G401 (cell line): ENCODE results near the gene MTG1. TPM values are rescaled to one million over a fixed set of nuclear protein-coding genes. Genes with fewer than 3 reads are reported as not detected.
"Not testable (repeated sequence)": the region's sequence is repeated elsewhere in the genome, so short reads cannot be mapped to it uniquely, and the experiment has no call there.

ENCODE experiments used
- DNase-seq: peaks from one replicate; pipeline ENCODE4 v3.0.0-alpha.2; 2015; ENCODE audit warnings: low spot score
- in situ Hi-C: cut with HindIII; loops from 2 replicates; pipeline ENCODE4 v1.10.0; 2016; ENCODE audit warnings: low sequenced_read_pairs, mixed read lengths
- total RNA-seq: library from RNA; depleted of rRNA; stranded (reverse); fragments of >200 nt; shearing (Covaris generic); gene quantifications from 2 replicates; pipeline ENCODE4 v1.2.3, GENCODE V29; 2014

Gene MTG1
- total RNA-seq, 1 experiment from 2014 or later = 66.8 TPM

DNA sequence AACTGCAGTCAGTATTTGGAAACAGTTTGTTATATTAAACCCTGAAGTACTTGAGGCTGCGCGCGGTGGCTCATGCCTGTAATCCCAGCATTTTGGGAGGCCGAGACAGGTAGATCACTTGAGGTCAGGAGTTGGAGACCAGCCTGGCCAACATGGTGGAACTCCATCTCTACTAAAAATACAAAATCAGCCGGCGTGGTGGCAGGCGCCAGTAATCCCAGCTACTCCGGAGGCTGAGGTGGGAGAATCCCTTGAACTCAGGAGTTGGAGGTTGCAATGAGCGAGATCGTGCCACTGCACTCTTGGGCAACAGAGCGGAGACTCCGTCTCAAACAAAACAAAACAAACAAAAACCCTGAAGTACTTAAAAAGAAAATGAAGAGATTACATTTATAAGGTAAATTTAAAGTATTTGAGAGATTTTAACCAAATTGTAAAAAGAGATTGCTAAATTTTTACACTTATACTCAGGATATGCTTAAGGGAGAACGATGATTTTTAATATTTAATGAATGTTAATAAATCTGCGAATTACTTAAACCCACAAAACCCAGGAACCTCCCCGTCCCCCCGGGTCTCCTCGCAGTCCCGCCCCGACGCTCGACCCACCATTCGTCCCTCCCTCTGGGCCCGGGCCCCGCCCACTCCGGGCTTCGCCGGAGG, 425 bp upstream of the MTG1 start:
- in situ Hi-C loops = no loop called here
- no peak for DNase-seq

- in situ Hi-C loops = no loop called here
- DNase-seq = no peak
Measured at GRCh38 chr10:133394801-133395221, 854 bp downstream of the MTG1 start.

DNA sequence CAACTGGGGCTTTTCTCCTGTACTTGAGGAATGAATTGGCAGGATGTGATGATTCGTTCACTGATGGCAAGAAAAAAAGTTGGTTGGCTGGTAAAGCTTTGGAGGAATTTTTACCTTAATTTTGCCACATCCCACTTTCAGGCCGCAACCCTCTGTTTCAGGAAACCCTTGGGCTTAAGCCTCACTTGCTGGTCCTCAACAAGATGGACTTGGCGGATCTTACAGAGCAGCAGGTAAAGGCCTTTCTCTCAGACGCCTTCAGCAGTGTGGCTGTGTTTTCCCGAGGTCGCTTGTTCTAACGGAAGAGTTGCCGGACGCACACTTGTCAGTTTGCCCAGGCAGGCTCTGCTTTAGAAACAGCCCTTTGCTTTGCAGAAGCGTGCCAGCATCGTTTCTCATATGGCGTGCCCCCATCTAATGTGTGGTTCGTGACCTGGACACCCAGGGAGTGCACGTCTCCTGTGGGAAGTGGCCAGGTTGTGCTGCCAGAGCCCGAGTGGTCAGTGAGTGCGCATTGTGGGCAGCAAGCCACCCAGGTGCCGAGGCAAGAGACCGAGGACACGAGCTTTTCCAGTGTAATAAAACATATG, 2.2 kb downstream of the MTG1 start:
- in situ Hi-C loops = no loop called here
- no peak for DNase-seq

GRCh38 chr10:133397938-133398337, 4.0 kb downstream of the MTG1 start:
- in situ Hi-C loops = no loop called here
- DNase-seq = no peak

DNA sequence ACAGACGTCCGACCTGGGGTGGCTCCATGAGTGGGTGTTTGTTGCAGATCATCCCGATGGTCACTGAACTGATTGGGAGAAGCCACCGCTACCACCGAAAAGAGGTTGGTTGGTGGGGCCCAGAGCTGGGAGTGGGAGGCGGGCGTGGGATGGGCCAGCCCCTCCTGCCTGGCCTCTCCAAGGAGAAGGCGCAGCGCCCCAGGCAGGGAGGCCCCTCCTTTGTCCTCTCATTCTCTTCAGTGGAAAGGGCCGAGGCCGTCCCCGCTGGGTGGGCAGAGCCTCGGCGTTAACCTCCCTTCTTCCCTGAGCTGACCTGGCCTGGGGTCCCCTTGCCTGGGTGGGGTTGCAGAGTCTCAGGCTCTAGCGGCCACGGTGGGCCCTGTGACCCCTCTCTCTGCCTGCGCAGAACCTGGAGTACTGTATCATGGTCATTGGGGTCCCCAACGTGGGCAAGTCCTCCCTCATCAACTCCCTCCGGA, 5.2 kb downstream of the MTG1 start:
- in situ Hi-C loops = no loop called here
- DNase-seq = no peak

DNA sequence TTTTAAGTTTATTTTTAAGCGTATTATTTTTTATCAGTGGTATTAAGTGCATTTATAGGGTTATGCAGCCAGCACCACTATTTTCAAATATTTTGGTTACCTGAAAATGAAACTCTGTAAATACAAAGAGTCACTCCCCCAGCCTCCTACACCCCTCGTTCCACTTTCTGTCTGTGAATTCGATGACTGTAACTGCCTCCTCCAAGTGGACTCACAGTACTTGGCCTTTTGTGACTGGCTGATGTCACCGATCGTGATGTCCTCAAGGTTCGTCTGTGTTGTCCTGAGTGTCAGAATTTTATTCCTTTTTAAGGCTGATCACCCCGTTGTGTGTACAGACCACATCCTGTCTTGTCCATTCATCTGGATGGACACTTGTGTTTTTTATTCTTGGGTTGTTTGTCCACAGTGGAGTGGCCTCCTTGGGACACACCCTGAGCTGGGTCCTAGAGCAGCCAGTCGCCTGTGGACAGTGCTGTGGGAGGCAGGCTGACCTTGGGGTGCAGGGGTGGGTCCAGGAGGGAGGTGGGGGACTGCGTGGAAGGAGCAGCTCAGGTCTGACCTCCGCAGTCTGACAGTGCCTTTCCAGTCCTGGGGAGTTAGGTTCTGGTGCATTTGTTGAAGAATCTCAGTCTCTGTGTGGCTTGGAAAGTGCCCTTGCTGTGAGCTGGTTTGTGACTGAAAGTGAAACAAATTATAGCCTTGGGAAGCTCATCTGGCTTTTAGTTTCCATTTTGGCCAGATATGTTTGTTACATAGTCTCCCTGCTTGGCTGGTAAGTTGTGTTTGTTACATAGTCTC, 6.9 kb downstream of the MTG1 start:
- in situ Hi-C loops = no loop called here
- no peak for DNase-seq

DNA sequence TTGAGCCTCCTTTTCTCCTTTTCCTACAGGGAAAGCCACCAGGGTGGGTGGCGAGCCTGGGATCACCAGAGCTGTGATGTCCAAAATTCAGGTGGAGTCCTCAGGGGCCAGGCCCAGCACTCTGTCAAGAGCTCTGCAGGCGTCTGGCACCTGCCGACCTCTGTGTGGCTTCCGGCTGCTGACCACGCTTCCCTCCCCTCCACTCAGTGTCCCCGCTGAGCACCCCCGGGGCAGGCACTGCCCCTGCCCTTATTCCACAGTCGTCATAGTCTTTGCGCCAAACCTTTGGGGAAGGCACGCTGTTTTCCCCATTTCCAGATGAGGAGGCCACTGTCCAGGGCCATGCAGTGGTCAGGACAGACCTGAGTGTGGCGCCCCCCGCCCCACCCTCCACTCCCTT, 7.5 kb downstream of the MTG1 start:
- in situ Hi-C loops = no loop called here
- DNase-seq = no peak

- DNase-seq = no peak
Measured at GRCh38 chr10:133401981-133402725, 8.2 kb downstream of the MTG1 start.

DNA sequence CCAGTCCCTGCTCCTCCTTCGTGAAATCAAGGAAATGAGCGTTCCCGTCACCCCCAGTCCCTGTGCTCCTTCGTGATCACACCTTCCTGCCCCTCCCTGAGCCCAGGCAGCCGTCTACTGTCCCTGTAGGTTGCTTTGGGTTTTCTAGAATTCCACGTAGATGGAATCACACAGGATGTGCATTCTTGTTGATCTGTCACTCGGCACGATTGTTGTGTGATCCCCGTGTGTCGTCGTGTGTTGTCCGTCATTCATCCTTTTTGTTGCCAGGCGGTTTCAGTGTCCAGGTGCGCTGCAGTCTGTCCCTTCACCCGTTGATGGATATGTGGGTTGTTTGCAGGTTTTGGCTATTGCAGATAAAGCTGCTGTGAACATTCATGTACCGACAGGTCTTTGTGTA, 9.4 kb downstream of the MTG1 start:
- in situ Hi-C loops = no loop called here
- no peak for DNase-seq

More at GRCh38 chr10:133401981-133402725, 8.2 kb downstream of the MTG1 start:
- in situ Hi-C loops = no loop called here

DNA sequence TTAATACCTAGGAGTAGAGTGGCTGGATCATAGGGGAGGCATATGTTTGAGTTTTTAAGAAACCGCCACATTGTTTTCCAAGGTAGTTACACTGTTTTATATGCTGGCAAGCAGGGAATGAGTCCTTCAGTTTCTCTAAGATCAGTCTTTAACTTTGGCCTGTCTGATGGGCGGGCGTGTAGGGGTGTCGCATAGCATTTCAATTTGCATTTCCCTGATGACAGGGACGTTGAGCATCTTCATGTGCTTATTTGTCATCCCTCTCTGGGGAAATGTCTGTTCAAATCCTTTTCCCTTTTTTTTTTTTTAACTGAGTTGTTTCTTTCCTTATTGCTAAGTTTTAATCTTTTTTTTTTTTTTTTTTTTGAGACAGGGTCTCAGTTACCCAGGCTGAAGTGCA, 9.8 kb downstream of the MTG1 start:
- in situ Hi-C loops = no loop called here
- no peak for DNase-seq

DNA sequence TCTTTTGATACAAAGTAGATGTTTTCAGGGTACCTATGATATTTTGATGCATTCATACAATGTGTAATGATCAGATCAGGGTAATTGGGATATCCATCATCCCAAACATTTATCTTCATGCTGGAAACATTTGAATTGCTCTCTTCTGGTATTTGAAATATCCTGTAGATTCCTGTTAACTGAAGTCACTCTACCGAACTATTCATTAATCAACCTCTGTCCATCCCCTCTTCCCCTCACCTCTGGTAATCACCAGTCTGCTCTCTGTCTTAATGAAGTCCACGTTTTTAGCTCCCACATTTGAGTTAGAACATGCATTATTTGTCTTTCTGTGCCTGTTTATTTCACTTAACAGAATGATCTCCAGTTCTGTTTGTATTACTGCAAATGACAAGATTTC, 11.3 kb downstream of the MTG1 start:
- in situ Hi-C loops = no loop called here
- DNase-seq = no peak

DNA sequence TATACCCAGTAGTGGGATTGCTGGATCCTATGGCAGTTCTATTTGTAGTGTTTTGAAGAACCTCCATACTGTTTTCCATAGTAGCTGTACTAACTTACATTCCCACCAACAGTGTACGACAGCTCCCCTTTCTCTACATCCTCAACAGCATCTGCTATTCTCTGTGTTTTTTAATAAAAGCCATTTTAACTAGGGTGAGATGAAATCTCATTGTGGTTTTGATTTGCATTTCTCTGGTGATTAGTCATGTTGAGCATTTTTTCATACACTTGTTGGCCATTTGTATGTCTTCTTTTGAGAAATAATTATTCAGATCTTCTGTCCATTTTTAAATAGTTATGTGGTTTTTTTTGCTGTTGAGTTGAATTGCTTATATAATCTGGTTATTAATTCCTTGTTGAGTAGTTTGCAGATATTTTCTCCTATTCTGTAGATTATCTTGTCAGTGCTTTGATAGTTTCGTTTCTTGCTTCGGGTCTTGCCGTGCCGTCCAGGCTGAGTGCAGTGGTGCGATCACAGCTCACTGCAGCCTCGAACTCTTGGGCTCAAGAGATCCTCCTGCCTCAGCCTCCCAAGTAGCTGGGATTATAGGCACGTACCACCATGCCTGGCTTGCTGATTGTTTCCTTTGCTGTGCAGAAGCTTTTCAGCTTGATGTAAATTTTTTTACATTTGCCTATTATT, 12.0 kb downstream of the MTG1 start:
- no peak for DNase-seq
- in situ Hi-C loops = no loop called here

DNA sequence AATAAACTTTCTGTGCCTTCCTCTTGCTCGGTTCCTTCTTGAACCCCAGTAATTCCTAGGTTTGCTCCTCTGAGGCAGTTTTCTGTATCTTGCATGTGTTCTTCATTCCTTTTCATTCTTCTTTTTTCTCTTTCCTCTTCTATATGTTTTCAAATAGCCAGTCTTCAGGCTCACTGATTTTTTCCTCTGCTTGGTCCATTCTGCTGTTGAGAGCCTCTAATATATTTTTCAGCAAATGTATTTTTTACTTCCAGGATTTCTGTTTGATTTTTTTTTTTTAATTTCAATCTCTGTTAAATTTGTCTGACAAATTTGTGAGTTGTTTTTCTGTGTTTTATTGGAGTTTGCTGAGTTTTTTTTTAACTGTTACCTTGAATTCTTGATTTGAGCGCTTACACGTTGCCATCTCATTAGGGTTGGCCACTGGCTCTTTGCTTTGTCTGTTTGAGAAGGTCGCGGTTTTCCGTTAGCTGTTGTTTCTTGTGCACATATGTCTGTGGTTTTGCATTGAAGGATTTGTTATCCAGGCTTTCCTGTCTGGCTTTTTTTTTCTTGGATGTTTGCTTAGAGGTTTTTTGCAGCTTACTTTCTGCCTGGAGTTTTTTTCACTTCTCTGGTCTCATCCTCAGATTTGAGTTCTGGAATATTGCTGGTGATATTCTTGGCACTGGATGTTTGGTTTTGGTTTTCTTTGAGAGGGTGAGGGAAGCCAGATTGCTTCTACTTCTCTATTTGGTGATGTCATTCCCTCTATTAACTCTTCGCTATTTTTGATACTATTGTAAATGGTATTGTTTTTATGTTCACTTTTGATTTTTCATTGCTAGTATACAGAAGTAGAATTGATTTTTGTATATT, 17.8 kb downstream of the MTG1 start:
- in situ Hi-C loops = no loop called here
- no peak for DNase-seq

DNA sequence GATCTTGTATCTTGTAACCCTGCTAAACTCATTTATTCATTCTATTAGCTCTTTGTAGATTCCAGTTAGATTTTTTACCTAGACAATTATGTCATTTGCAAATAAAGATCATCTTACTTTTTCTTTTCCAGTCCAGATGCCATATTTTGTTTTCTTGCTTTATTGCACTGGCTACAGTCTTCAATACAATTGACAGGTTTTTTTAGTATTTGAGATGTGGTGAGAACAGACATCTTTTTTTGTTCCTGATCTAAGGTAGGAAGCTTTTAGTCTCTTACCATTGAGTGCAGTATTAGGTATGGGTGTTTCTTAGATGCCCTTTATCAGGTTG, 18.4 kb downstream of the MTG1 start:
- DNase-seq = no peak
- in situ Hi-C loops = no loop called here

DNA sequence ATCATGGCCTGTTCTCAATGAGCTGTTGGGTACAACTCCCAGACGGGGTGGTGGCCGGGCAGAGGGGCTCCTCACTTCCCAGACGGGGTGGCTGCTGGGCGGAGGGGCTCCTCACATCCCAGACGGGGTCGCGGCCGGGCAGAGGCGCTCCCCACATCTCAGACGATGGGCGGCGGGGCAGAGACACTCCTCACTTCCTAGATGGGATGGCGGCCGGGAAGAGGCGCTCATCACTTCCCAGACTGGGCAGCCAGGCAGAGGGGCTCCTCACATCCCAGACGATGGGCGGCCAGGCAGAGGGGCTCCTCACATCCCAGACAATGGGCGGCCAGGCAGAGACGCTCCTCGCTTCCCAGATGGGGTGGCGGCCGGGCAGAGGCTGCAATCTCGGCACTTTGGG, 20.4 kb downstream of the MTG1 start:
- in situ Hi-C loops, DNase-seq: not testable (repeated sequence)

DNA sequence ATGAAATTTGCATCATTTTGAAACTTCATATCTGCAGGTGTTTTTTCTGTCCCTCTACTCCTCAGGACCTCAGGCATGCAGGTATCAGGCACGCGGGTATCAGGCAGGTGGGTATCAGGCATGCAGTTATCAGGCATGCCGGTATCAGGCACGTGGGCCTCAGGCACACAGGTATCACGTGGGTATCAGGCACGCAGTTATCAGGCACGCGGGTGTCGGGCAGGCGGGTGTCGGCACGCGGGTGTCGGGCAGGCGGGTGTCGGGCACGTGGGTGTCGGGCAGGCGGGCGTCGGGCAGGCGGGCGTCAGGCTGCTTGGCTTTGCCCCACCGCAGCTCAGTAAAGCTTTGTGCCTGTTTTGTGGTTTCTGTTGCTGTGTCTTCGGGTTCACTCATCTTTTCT, 21.8 kb downstream of the MTG1 start:
- no peak for DNase-seq
- in situ Hi-C loops = no loop called here

DNA sequence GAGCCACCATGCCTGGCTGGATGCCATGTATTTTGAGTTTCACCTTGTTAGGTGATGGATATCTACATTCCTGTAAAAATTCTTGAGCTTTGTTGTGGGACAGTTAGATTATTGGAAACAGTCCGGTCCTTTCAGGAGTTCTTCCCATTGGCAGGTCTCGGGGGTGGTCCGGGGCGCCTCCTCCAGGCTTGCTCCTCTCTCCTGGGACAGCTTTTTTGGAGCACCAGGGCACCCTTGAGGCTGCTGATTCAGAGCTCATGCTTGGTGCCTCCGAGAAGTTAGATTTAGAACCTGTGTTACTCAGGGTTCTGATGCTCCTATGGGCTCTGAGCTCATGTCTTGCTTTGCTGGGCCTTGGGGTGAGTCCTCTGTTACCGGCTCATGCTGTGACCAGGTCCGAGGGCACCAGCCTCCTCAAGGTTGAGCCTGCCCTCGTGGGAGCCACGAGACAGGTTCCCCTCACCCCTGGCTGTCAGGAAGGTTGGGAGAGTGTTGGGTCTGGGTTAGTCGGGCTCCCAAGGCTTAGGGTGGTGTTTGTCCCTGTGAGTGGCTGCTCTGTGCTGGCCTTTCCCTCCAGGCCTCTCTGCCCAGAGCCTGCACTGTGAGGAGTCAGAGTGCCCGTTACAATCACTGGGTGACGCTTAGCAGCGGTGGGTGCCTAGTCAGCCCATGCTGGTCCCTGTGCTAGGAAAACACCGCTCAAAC, 24.5 kb downstream of the MTG1 start:
- in situ Hi-C loops = no loop called here
- DNase-seq = no peak
